Activated gamma-delta T cell treated with Interleukin-2 at 50 U/mL for 16 hours (primary cell): ENCODE results near the gene RBBP6.
A peak's percentile ranks its signal among the peaks of the same experiment; 100 is the strongest.

Source experiments
- DNase-seq: peaks from one replicate; pipeline ENCODE4 v3.0.0-alpha.2; 2020

RBBP6 gene

GRCh38 chr16:24525970-24526559 is 13.3 kb upstream of the RBBP6 start:
- no peak for DNase-seq

- DNase-seq = no peak
Measured at GRCh38 chr16:24526701-24527495, 12.5 kb upstream of the RBBP6 start.

GRCh38 chr16:24531166-24531565 is 8.2 kb upstream of the RBBP6 start:
- DNase-seq = no peak

- no peak for DNase-seq
Measured at GRCh38 chr16:24534620-24535019, 4.7 kb upstream of the RBBP6 start.

- DNase-seq = no peak
Measured at GRCh38 chr16:24535827-24536226, 3.5 kb upstream of the RBBP6 start.

GRCh38 chr16:24536671-24537070 is 2.7 kb upstream of the RBBP6 start:
- DNase-seq = no peak

GRCh38 chr16:24537474-24538337 is 1.7 kb upstream of the RBBP6 start:
- DNase-seq = no peak

- DNase-seq = peak; percentile 9
Measured at GRCh38 chr16:24538756-24539294, 541 bp upstream of the RBBP6 start.

- peak; percentile 34 for DNase-seq
Measured at GRCh38 chr16:24539850-24540601, 660 bp downstream of the RBBP6 start.

- DNase-seq = no peak
Measured at GRCh38 chr16:24540602-24541210, 1.3 kb downstream of the RBBP6 start.

- DNase-seq = no peak
Measured at GRCh38 chr16:24541233-24541933, 2.0 kb downstream of the RBBP6 start.

GRCh38 chr16:24543949-24544348 is 4.6 kb downstream of the RBBP6 start:
- DNase-seq = no peak

GRCh38 chr16:24544640-24545039 is 5.3 kb downstream of the RBBP6 start:
- no peak for DNase-seq

- DNase-seq = no peak
Measured at GRCh38 chr16:24550295-24550694, 10.9 kb downstream of the RBBP6 start.

- no peak for DNase-seq
Measured at GRCh38 chr16:24552705-24553246, 13.4 kb downstream of the RBBP6 start.

GRCh38 chr16:24553983-24554382 is 14.6 kb downstream of the RBBP6 start:
- no peak for DNase-seq

- DNase-seq = no peak
Measured at GRCh38 chr16:24555346-24555872, 16.0 kb downstream of the RBBP6 start.

- DNase-seq = no peak
Measured at GRCh38 chr16:24562811-24563210, 23.4 kb downstream of the RBBP6 start.

- no peak for DNase-seq
Measured at GRCh38 chr16:24568392-24568791, 29.0 kb downstream of the RBBP6 start.

GRCh38 chr16:24571096-24571495 is 31.7 kb downstream of the RBBP6 start:
- no peak for DNase-seq

GRCh38 chr16:24572069-24572468 is 32.7 kb downstream of the RBBP6 start:
- no peak for DNase-seq
